Psoas muscle (tissue), 8 donors: Measurements from ENCODE around the gene GOLGA2. TPM values are rescaled to one million over a fixed set of nuclear protein-coding genes. Genes with fewer than 3 reads are reported as not detected.

Experiments used
- ATAC-seq, 4 donors: fragments of 200-7000 bp; cut with Tn5 transposase; one replicate each; pipeline ENCODE4 v1.9.1; 2020; ENCODE audit warnings: moderate library complexity in 3 of 4, mild to moderate bottlenecking in 2 of 4
- DNase-seq, 2 donors: peaks; one replicate each; pipeline ENCODE4 v3.0.0-alpha.2; 2020
- H3K27ac ChIP-seq: fragments of 200-600 bp; one replicate; pipeline ENCODE4 v1.8.0; 2022
- H3K27me3 ChIP-seq, 3 donors: fragments of 200-600 bp in 1 of 3; one replicate each; pipeline versions ENCODE4 v1.6.1 to v1.8.0; 2013 to 2022; ENCODE audit warnings: low read length in 2 of 3, mild to moderate bottlenecking in 2 of 3, moderate library complexity in 1 of 3; ENCODE audit not compliant: insufficient read depth in 3 of 3
- H3K36me3 ChIP-seq, 2 donors: fragments of 200-600 bp in 1 of 2; one replicate each; pipeline versions ENCODE4 v1.6.1 to v1.8.0; 2013 to 2022; ENCODE audit warnings: low read depth in 1 of 2, mild to moderate bottlenecking in 1 of 2, moderate library complexity in 1 of 2; ENCODE audit not compliant: insufficient read depth in 1 of 2
- H3K4me1 ChIP-seq: fragments of 200-600 bp; one replicate; pipeline ENCODE4 v1.8.0; 2022
- H3K4me3 ChIP-seq: fragments of 200-600 bp; one replicate; pipeline ENCODE4 v1.8.0; 2022; ENCODE audit warnings: mild to moderate bottlenecking
- H3K9me3 ChIP-seq: fragments of 200-600 bp; one replicate; pipeline ENCODE4 v1.8.0; 2022
- WGBS, 3 donors: extraction: QIAGEN DNeasy Blood & Tissue Kit; methylation state at CpG; one replicate each; pipeline versions ENCODE4 v1.1.6 to v1.1.7; 2013; 5-methylcytosine and 5-hydroxymethylcytosine counted together
- intact Hi-C, 2 donors: fragments of 100-400 bp; cut with DNase I; formaldehyde crosslinking; loops; one replicate each; pipeline versions ENCODE4 v1.11.0 to v1.14.2; 2022
- polyA plus RNA-seq, 3 donors: library from polyadenylated mRNA; stranded (reverse); fragments of 200-250 nt; gene quantifications; one replicate each; pipeline ENCODE4 v1.2.3, GENCODE V29; 2013
- total RNA-seq, 4 donors: library from RNA; stranded (reverse); fragmentation: NEBNext Ultra II Directional in 2 of 4; extraction: Animal tissue kit (Norgen Biotek cat#: 25700) in 2 of 4; gene quantifications; one replicate each; pipeline versions ENCODE4 v1.2.1 to v1.2.4, GENCODE V29; 2021 to 2023
- TF ChIP-seq, protein P1 (sequence below): fragments of 200-600 bp; IDR thresholded peaks from one replicate; pipeline ENCODE4 v1.8.0; 2022; ENCODE audit warnings: antibody characterized with exemption
- donor health status: healthy with polysubstance abuse.
- donor health status: DM: no; HTN: no; CAD: no; lungs with moderate emphysema.
- donor health status: Bipolar disorder and iron deficiency.
- donor health status: healthy.
- donor health status: DM: yes; HTN: yes; CAD: no.
- donor health status: DM: no; HTN: no; CAD: no.
- donor health status: DM: no; HTN: no; CAD: no.
- donor health status: DM: yes; HTN: yes; CAD: no.

Gene GOLGA2
- total and polyA plus RNA-seq, 7 donors: 57.2 to 85.3 (median 72.4) TPM

DNA sequence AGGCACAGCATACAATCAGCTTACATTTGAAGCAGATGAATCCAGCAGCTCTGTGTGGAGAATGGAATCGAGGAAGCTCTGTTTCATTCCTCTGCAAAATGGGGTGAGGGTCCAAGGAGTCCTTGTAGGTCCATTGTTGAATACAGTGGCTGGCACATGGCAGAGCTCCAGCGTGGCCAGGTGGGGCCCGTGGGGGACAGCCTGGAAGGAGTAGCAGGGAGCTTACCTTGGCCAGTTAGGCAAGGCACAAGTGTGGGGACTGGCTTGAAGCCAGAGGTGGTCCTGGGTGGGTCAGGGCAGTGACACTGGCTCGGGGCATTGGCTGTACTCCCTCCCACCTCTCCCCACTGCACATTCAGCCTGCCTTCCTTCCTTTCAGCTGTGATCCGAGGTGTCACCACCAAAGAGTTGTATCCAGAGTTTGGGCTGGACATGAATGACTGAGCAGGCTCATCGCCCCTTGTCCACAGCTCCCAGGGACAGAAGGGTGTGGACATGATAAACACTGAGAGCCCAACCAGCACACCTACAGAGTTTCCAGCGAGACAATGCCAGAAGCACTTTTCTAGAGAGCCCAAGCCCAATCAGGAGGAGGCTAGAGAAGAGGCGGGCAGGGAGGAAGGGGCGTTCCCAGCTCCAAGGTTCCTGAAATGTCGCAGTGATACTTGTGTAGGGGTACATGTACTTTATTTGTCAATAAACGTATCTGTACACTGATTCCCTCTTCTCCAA, 12.6 kb upstream of the GOLGA2 start:
- ATAC-seq: no peak
- no peak for DNase-seq
- intact Hi-C loops: no loop called here
- WGBS, 3 donors: 83 to 88% (median 83%) methylated on average over 11 of the region's 11 CpGs
- no peaks in the 10 kb centered on the region for H3K9me3 ChIP-seq
- TF ChIP-seq, protein P1, sequence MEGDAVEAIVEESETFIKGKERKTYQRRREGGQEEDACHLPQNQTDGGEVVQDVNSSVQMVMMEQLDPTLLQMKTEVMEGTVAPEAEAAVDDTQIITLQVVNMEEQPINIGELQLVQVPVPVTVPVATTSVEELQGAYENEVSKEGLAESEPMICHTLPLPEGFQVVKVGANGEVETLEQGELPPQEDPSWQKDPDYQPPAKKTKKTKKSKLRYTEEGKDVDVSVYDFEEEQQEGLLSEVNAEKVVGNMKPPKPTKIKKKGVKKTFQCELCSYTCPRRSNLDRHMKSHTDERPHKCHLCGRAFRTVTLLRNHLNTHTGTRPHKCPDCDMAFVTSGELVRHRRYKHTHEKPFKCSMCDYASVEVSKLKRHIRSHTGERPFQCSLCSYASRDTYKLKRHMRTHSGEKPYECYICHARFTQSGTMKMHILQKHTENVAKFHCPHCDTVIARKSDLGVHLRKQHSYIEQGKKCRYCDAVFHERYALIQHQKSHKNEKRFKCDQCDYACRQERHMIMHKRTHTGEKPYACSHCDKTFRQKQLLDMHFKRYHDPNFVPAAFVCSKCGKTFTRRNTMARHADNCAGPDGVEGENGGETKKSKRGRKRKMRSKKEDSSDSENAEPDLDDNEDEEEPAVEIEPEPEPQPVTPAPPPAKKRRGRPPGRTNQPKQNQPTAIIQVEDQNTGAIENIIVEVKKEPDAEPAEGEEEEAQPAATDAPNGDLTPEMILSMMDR: no peak
- H3K36me3 ChIP-seq: peaks cover 0 to 36% of the 10 kb centered on the region in 2 donors
- no peaks in the 10 kb centered on the region for H3K27me3 ChIP-seq
- no peak overlapping the region for H3K4me3 ChIP-seq
- H3K27ac ChIP-seq: no peak overlapping the region
- no peaks in the 10 kb centered on the region for H3K4me1 ChIP-seq

DNA sequence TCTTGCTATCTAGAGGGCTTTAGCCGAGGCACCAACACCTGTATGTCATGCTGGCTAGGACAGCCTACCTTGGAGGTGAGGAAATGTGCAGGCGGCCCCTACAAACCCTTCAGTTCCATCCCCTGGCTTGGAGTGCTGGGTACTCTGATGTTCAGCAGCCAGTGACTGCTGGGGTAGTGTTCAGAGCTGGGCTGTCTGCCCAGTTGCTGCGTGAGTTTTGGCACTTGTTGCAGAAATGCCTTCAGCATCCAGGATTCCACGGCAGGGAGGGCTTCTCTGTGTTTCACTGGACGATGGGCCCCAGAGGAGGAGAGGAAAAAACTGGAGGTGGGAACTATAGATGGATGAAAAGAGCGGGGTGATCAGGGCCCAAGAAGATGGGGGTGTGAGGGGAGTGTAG, 10.6 kb upstream of the GOLGA2 start:
- DNase-seq: no peak
- H3K4me3 ChIP-seq: no peak overlapping the region
- WGBS, 3 donors: 42 to 46% (median 45%) methylated on average over 6 of the region's 6 CpGs
- TF ChIP-seq, protein P1: no peak
- no peak for ATAC-seq
- peaks cover 0 to 36% of the 10 kb centered on the region in 2 donors for H3K36me3 ChIP-seq
- H3K4me1 ChIP-seq: no peaks in the 10 kb centered on the region
- H3K27ac ChIP-seq: no peak overlapping the region
- H3K9me3 ChIP-seq: no peaks in the 10 kb centered on the region
- no peaks in the 10 kb centered on the region for H3K27me3 ChIP-seq
- intact Hi-C loops: no loop called here

DNA sequence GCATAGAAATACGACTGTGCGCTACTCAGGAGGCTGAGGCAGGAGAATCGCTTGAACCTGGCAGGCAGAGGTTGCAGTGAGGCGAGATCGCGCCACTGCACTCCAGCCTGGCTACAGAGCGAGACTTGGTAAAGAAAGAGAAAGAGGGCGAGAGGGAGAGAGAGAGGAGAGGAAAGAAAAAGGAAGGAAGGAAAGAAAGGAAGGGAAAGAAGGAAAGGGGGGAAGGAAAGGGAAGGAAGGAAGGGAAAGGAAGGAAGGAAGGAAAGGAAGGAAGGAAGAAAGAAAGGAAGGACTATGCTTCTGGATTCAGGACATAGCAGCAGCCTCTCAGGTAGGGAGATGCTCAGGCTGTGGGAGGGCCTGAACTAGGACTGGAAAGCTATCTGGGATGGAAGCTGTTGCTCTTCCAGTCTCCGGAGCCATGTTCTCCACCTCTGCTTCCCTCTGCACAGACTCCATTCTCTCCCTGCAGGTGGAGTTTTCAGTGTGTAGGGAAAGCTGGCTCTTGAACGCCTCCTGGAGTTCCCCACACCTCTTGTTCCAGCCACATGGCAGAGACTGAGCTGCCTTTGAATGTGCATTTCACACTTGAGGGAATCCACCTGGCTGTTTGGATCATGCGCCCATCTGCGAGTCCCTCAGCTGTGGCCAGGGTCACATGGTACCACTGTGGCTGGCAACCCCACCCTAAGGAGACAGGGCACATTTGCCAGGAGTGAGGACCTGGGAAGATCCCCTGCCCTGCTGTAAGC, 9.4 kb upstream of the GOLGA2 start:
- no peaks in the 10 kb centered on the region for H3K27me3 ChIP-seq
- no peak overlapping the region for H3K4me3 ChIP-seq
- H3K4me1 ChIP-seq: no peaks in the 10 kb centered on the region
- 90 to 94% (median 91%) methylated on average over 12 of the region's 12 CpGs for WGBS, 3 donors
- TF ChIP-seq, protein P1: no peak
- H3K36me3 ChIP-seq: peaks cover 0 to 37% of the 10 kb centered on the region in 2 donors
- no peak overlapping the region for H3K27ac ChIP-seq
- intact Hi-C loops: no loop called here
- ATAC-seq: no peak
- H3K9me3 ChIP-seq: no peaks in the 10 kb centered on the region
- DNase-seq: no peak

DNA sequence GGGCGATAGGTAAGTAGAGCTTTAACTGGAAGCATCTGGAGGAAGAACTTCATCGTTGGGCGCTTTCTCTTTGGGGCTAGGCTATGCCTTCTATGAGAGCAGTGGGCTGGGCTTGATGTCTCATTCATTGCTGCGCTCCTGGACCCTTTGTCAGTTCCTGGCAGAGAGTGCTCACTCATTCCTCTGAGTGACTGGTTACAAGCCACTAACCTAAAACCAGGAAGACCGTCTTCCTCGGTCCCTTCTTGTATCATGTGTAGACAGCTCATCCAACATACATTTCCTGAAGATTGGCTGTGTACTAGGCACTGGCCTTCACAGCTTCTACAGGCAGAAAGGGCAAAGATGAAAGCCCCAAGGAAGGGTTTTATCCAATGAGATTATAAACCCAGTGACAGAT, 6.7 kb upstream of the GOLGA2 start:
- Histone ChIP-seq H3K4me1 (peaks cover 1% of the 10 kb centered on the region), H3K36me3 (peaks cover 0 to 28% of the 10 kb centered on the region in 2 donors), H3K4me3 (no peak overlapping the region), H3K27ac (no peak overlapping the region), H3K27me3 (no peaks in the 10 kb centered on the region), H3K9me3 (no peaks in the 10 kb centered on the region)
- TF ChIP-seq, protein P1: no peak
- intact Hi-C loops: no loop called here
- ATAC-seq (no peak), DNase-seq (no peak)
- 95 to 97% (median 96%) methylated on average over 6 of the region's 6 CpGs for WGBS, 3 donors
